NCI-H1930 (cell line): ENCODE data around the gene OBI1.

ENCODE experiments used
- DNase-seq, 2 experiments: peaks; one replicate each; lab custom pipeline; 2025; lab: John Stamatoyannopoulos, UW

Gene OBI1

DNA sequence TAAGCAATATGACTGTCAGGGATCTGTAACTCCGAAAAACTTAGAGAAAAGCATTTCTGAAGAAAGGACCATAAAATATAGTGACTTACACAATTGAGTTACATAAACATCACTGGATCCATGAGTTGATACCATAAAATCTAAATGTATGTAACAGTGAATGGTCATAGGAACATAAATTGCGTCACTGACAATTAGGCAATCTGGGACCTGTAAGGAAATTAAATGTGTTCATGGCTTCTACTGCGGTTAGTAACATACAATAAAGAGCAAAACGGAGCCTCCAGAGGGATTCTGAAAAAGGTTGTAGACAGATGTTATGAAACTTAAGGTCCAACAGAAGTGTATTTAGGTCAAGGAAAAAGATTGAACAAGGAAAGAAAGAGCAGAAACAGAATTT, 82.7 kb downstream of the OBI1 start:
- no peak for DNase-seq

DNA sequence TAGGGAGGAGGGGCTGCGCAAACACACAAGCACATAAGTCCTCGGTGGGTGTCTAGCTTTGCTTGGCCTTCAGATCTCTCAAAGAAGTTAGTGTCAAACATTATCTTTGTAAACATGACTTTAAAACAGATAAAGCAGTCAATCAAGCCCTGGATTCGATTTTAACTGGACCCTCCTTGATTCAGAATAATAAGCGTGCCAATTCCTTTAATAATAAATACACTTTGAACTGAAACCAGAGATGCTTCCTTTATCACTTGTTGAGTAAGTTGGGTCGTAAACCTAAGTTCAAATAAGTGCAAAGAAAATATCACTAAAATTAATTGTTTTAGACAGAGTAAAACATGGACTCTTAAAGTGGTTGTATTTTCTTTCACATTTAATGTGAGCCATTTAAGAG, 86.5 kb downstream of the OBI1 start:
- DNase-seq = no peak

DNA sequence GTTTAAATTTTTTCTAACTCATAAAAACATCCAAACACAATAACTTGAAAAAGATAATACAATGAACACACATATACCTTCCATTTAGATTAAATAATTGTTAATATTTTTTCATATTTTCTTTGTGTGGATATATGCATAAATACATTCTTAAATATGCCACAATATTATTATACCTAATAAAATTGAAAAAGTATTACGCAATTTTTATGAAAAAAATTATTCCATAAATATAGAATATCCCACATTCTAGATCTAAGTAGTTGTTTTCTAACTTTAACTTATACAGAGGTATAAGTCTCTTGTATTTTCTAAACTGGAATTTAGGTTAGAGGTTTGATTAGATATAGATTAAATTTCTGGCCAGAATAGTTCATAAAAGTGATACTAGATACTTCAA, 89.9 kb downstream of the OBI1 start:
- no peak for DNase-seq

DNA sequence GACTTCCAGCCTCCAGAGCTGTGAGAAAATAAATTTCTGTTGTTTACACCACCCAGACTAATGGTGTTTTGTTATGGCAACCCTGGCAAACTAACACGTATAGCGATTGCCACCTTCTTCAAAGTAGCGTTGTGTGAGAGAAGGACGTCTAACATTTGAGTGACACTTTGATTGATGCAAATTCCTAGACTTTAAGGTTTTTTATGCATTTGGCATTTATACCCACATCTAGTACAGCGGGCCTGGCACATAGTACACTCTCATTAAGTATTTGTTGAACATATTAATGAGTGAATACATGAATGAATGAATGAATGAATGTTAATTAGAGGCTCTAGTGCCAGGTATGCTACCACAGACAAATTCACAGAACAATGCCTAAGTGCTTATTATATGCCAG, 92.3 kb downstream of the OBI1 start:
- DNase-seq = no peak
